Measurements from ENCODE around the gene CREG2. TPM values are rescaled to one million over a fixed set of nuclear protein-coding genes. Genes with fewer than 3 reads are reported as not detected.

CREG2 gene
- total RNA-seq, 1 donor from 2014 or later: not detected

GRCh38 chr2:101339266-101339880, 47.9 kb downstream of the CREG2 start:
- DNase-seq (ENCODE audit: low read depth): no peak
- TF ChIP-seq, protein P1, sequence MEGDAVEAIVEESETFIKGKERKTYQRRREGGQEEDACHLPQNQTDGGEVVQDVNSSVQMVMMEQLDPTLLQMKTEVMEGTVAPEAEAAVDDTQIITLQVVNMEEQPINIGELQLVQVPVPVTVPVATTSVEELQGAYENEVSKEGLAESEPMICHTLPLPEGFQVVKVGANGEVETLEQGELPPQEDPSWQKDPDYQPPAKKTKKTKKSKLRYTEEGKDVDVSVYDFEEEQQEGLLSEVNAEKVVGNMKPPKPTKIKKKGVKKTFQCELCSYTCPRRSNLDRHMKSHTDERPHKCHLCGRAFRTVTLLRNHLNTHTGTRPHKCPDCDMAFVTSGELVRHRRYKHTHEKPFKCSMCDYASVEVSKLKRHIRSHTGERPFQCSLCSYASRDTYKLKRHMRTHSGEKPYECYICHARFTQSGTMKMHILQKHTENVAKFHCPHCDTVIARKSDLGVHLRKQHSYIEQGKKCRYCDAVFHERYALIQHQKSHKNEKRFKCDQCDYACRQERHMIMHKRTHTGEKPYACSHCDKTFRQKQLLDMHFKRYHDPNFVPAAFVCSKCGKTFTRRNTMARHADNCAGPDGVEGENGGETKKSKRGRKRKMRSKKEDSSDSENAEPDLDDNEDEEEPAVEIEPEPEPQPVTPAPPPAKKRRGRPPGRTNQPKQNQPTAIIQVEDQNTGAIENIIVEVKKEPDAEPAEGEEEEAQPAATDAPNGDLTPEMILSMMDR (conservative IDR thresholded peaks at IDR 0.05; ENCODE audit: low read depth, low read length): no peak
- H3K4me3 ChIP-seq (ENCODE audit: low read depth, low read length): no peak overlapping the region

- TF ChIP-seq, protein P1 (conservative IDR thresholded peaks at IDR 0.05; ENCODE audit: low read depth, low read length): no peak
- no peak for DNase-seq (ENCODE audit: low read depth)
- no peak overlapping the region for H3K4me3 ChIP-seq (ENCODE audit: low read depth, low read length)
Measured at GRCh38 chr2:101337877-101338276, 49.4 kb downstream of the CREG2 start.

GRCh38 chr2:101332885-101333766, 54.2 kb downstream of the CREG2 start:
- TF ChIP-seq, protein P1 (conservative IDR thresholded peaks at IDR 0.05; ENCODE audit: low read depth, low read length): no peak
- DNase-seq (ENCODE audit: low read depth): no peak
- no peak overlapping the region for H3K4me3 ChIP-seq (ENCODE audit: low read depth, low read length)

DNA sequence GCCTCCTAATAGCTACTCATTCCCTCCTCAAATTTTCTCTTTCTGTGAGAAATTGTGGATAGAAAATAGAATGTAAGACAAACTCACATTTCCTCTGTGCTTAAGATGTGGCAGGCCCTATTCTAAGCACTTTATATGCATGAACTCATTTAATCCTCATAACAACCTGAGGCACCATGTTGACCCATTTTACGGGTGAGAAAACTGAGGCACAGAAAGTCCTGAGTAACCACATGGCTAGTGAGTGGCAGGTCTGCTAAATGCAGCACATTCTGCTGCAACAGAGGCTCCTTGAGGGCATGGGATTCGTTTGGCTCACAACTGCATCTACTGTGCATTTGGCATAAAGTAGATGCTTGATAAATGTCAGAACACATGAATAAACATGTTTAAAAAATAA, 56.1 kb downstream of the CREG2 start:
- DNase-seq (ENCODE audit: low read depth): no peak
- H3K4me3 ChIP-seq (ENCODE audit: low read depth, low read length): no peak overlapping the region
- TF ChIP-seq, protein P1 (conservative IDR thresholded peaks at IDR 0.05; ENCODE audit: low read depth, low read length): no peak

DNA sequence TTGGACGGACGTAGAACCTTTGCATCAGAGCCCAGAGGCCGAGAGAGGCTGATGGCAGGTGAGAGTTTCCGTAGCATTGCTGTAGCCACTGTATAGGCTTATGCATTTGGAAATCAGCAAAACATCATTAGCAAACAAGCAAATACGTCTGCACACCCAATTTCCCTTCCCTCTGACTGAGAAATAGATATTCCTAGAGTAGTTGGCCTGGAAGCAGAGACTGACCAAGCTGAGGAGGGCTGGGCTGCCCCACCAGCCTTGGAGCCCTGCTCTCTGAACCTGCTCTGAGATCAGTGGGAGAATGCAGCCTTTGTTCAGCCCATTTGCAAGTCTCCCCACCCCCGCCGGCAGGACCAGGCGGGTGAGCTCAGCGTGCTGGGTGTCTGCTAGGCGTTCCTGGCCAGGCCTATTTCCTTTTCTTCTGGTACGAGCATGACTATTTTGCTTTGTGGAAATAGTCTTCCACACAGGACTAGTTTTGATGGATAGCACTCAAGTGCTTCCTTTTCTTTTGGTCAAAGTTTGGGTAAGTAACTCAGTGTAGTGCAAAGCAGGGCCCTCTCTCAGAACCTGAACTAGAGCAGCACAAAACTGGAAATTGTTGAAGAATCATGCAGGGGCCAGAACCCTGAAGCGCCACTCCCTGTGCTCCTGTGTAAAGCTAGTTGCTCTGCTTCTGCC, 56.9 kb downstream of the CREG2 start:
- no peak for DNase-seq (ENCODE audit: low read depth)
- H3K4me3 ChIP-seq (ENCODE audit: low read depth, low read length): no peak overlapping the region
- TF ChIP-seq, protein P1 (conservative IDR thresholded peaks at IDR 0.05; ENCODE audit: low read depth, low read length): no peak

DNA sequence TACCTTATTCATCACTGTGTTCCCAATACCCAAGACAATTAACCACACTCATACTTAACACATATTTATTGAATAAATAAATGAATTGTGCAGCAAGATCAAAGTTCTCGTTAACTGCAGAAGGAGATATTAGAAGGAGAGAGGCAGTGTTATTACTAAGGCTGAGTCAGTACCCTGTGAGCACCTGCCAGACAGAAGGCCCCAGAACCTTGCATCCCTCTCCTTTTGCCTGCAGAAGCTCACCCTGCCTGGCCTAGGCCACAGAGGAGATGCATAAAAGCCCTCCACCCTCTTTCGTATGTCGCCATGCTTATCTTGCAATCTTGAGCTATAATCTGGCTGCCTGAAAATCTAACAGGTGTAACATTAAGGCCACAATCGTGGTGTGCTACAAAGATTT, 58.3 kb downstream of the CREG2 start:
- DNase-seq (ENCODE audit: low read depth): no peak
- no peak overlapping the region for H3K4me3 ChIP-seq (ENCODE audit: low read depth, low read length)
- TF ChIP-seq, protein P1 (conservative IDR thresholded peaks at IDR 0.05; ENCODE audit: low read depth, low read length): no peak
